ENCODE data around the gene SMAP1.

DNA sequence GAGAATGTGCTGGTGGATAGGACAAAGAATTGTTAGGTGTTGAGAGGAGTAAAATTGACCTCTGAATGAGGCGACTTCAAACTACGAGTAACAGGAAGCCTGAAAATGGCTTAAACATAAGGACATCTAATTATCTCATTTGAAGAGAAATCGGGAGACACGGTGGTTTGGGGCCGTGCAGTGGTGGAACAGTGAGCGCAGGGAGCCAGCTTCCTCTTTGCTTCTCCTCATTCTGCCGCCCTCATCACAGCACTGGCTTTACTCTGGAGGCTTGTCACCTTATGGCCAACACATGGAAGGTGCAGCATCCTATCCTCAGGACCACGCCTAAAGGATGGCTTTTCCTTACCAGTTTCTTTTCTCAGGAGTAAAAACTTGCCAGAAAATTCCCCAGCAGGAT lies 174.9 kb downstream of the SMAP1 start:
- TF ChIP-seq, protein P1, sequence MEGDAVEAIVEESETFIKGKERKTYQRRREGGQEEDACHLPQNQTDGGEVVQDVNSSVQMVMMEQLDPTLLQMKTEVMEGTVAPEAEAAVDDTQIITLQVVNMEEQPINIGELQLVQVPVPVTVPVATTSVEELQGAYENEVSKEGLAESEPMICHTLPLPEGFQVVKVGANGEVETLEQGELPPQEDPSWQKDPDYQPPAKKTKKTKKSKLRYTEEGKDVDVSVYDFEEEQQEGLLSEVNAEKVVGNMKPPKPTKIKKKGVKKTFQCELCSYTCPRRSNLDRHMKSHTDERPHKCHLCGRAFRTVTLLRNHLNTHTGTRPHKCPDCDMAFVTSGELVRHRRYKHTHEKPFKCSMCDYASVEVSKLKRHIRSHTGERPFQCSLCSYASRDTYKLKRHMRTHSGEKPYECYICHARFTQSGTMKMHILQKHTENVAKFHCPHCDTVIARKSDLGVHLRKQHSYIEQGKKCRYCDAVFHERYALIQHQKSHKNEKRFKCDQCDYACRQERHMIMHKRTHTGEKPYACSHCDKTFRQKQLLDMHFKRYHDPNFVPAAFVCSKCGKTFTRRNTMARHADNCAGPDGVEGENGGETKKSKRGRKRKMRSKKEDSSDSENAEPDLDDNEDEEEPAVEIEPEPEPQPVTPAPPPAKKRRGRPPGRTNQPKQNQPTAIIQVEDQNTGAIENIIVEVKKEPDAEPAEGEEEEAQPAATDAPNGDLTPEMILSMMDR (IDR thresholded peaks at IDR 0.05; ENCODE audit: low read depth, low read length): no peak
- TF ChIP-seq EZH2phosphoT487 (IDR thresholded peaks at IDR 0.05; ENCODE audit: low read depth): no peak

All from OCI-LY3 (cell line).